Activated CD8-positive, alpha-beta memory T cell treated with anti-CD3 and anti-CD28 coated beads, Interleukin-2, amount 50 U/mL, for 1 hour (primary cell): ENCODE results near the gene LUZP1.

Experiments used
- DNase-seq: peaks from one replicate; pipeline ENCODE4 v3.0.0-alpha.2; 2020; ENCODE audit errors: extremely low read depth

LUZP1 gene

DNA sequence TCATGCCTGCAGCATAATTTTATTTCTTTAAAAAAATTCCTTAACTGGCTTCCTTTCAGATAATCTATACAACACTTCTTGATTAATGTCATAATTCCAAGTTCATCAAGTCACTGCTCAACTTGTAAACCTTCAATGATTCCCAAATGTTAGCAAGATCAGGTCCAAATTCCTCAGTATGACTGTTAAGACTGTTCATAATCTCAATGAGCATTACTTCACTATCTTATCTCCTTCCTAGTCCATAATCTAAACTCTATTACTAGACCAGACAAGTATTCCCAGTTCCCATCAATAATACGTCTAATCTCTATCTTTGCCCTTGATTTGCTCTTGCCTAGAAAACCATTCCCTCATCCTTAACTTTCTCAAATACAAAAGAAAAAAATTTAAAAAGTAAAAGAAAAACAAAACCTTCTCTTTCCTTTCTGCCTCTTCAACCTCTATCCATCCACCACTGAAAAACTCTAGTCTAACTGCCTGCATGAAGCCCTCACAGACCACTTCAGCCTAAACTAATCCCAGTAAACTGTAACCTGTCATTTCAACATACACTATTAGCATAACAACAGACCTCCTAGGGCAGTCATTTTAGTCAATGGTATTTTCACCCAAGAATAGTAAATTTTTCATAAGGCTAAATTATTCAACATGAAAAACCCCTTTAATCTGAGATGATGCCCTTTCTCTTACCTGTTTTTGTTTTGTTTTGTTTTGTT is 15.5 kb downstream of the LUZP1 start:
- no peak for DNase-seq

DNA sequence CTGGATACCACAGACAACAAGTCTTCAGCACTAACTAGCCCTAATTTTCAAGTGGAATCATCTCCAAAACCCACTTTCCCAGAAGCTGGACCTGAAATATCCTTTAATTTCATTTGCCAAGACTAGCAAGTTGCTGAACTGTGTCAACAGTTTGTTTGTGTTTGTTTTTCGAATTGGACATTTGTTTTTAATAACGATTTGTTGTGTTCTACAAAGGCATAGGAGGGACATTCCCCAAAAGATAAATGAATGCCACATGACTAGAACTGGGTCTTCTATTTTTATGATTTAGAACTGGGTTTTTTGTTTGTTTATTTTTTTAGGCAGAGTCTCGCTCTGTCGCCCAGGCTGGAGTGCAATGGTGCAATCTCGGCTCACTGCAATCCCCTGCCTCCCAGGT is 17.9 kb downstream of the LUZP1 start:
- DNase-seq: no peak

DNA sequence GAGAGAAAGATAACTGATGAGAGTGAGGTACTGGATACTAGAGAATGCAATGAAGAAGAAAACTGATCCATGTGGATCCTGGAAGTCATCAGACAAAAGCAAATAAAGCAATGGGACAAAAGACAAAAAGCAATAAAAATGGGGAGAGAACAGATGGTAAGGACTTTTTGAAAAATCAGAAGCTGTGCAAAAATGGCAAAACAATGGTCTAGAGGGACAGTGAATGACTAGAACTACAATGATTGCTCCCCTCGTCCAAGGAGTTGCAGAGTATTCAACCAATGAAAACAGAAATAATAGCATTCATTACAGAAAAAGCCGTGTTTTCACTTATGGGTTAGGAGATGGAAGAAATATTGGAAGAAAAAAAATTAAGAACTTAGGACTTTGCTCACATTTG is 18.5 kb downstream of the LUZP1 start:
- no peak for DNase-seq

DNA sequence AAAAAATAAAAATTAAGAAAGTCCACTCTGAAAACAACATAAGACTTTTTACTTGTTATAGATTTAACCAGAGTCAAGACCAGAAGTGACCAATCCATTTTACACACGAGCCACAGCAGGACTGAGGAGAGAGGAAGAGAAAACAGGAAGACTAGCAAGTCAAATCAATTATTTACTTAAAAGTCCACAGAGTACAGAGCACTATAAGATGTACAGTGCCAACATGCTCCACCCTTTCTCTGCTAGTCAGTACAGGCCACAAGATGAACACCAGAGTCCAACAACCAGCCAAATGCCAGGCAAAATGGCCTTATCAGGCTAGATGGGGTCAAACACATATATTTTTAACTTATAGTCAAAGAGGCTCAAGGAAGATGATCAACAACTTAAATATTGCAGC is 19.5 kb downstream of the LUZP1 start:
- DNase-seq: no peak

DNA sequence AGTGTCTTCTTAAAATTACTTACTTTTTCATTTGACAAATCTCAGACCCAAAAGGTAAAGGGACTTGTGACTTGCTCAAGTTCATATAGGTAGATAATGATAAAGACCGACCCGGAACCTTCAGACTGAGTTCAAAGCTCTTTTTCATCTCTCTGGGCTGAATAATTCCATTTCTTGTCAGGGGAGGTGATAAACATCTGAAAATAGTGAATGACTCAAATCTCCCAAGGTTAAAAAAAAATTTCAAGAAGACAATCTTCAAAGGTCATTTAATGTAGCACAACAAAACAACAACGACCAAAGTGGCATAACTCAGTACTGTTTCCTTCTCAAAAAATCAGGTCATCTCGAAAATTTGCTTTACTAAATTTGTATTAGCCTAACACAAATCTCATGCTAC is 20.6 kb downstream of the LUZP1 start:
- no peak for DNase-seq

DNA sequence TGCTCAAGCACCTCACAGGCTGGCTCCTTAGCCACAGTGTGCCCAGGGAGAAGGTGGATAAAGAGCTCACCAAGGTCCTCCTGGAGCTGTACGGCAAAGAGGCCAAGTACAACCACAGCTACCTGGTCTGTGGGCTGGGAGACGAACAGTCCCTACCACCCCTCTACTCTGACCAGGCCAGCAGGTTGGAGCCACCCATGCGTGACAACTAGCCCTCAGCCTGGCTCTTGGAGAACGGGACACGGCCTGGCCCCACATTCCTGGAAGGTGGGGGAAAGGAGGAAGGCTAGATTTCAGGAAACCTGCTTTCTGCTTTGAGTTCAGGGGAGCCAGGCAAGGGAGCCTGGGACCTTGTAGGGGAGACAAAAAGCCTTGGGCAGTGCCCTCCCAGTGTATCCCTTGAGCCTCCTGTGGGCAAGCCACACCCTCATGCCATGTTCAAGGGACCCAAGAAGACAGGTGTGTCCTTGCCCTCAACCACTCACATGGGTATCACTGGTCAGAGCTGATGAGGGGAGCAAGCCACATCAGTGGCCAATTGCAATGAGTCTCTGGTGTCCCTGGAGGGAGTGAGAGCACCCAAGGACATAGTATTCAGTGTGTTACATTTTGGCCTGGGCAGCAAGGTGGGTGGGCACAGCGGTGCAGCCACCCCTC is 27.6 kb downstream of the LUZP1 start:
- DNase-seq: no peak

DNA sequence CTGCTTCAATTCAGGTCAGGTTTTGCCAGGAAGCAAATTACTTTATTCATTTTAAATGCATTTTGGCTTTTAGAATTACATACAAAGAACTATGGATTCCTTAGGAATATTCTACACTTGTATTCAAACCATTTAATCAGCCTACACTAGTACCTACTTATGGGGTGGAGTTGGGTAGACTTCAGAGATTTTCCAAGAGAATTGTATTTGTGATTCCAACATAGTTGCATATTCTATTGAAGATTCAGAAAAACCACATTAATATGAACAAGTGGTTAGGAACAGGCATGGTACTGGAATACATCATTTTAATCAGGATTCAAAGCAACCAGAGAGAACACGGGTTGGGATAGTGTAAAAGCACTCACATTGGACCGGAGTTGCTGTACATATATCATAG is 33.4 kb downstream of the LUZP1 start:
- no peak for DNase-seq

DNA sequence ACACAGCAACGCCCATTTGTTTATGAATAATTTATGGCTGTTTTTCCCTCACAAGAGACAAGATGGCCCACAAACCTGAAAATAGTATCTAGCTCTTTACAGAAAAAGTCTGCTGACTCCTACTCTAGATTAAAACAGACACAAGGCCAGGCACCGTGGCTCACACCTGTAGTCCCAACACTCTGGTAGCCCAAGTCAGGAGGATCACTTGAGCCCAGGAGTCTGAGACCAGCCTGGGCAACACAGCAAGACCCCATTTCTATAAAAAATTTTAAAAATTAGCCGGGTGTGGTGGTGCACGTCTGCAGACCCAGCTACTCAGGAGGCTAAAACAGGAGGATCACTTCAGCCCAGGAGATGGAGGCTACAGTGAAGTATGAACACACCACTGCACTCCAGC is 34.6 kb downstream of the LUZP1 start:
- DNase-seq: no peak

DNA sequence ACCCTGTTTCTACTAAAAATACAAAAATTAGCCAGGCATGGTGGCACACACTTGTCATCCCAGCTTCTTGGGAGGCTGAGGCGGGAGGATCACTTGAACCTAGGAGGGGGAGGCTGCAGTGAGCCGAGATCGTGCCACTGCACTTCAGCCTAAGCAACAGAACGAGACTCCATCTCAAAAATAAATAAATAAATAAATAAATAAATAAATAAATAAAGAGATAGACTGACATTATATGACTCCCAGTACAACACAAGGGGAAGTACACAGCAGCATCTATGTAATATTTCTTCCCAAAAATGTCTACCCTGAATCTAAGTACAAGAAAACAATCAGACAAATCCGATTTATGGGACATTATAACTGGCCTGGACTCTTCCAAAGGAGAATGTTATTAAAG is 35.1 kb downstream of the LUZP1 start:
- no peak for DNase-seq

DNA sequence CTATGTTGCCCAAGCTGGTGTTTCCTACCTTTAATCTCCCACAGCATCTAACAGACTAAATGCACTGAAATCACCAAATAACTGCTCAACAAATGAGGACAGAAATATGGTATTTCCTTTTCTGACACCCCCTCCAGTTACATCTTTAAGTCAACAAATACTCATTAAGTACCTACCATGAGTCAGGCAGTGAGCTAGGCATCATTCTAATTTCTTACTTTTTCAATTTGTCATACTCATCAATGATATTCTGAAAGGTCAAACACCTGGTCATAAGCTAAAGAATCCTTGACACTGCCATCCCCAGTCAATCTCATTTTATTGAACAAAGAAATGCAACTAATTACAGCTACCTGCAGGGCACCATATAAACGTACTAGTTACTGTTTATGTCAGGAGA is 36.6 kb downstream of the LUZP1 start:
- no peak for DNase-seq

DNA sequence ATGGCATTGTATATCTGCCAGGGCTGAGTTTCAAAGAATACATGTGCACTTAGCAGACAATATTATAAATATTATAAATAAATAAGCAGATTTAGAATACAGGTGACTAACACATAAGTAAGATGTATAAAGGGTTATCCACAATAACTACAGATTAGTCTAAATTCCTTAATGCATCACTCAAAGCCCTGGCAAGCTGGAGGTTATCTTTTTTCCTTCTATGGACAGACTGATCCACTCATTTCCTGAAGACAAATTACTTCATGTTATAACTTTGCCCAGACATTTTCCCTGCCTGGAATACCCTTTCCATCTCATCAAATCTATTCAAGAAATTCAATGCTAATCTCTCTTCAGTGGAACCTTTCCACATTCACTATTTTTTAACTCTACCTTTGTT is 38.8 kb downstream of the LUZP1 start:
- no peak for DNase-seq

DNA sequence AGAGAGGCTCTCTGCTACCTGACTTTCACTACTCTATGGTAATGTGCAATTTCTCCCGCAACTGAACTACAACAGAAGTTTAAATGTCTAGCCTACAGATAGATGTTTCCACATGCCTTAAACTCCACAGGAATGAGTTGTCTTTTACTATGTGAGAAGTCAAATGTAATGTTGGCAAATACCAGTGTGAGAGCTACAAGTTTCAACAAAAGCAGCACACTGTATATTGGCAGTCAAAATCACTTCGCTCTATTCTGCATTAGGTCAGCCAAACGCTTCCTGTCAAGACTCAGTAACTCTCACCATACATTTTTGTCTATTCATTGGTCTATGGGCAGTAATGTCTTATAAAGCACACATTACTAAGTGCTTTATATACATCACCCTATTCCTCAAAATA is 41.9 kb downstream of the LUZP1 start:
- DNase-seq: no peak

DNA sequence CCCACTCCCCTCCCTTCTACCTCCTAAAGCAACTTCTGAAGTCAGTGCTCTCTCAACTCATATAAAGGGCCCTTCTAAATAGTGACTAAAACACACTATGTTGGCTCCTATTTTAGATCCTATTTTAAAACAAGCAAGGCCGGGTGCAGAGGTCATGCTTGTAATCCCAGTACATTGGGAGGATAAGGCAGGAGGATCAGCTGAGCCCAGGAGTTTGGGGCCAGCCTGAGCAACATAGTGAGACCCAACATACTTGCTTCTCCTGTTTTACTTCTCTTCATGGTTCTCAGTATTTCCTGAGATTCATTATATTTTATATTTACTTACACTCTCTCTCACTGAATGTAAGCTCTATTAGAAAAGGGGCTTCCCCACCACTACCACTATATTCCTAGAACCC is 42.5 kb downstream of the LUZP1 start:
- DNase-seq: no peak

DNA sequence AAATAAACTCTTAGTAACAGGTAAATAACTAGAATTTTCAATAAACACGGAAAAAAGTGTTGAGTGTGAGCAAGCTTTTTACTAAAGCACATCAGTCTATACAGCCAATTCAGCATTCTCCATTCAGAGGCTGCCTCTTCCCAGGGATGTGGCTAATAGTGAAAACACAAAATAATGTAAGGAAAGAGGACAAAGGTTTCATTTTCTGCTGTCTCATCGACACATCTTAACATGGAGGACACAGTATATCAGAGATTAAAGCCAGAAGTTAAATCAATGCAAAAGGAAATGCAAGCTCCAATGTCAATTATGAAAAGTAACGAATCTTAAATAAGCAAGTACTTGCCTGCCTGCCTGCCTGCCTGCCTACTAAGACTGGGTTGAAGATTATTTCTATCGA is 43.2 kb downstream of the LUZP1 start:
- no peak for DNase-seq

DNA sequence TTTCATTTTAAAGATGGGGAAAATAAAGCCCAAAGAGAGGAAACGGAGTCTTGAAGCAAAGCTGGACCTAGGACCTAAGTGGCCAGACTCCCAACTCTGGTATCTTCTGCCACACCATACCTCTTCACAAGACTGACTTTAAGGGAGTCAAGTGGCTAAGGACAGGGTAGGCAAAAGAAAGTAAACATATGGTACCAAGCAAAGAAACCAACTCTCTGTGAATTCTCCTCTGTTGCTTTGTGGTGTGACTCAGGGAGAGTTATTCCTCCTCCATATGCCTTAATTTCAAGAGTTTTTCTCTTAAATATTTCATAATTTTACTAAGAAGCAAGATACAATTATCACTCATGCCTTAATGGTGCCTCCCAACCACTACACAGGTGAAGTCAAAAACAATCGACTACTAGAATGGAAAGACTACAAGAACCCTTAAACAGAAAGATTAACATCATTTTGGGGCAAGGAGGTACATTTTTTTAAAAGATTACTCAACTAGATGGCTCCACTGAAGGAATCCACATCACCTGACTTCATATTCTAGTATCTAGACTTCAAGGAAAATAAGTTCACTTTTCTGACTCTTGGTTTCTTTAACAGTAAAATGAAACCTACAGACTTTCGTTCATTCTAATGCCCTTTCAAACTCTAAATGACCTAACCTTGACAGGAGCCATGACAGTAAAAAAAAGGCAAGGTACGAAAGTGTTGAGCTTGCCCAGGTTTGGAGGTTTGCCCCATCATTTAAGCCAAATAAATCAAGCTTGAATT is 44.2 kb downstream of the LUZP1 start:
- no peak for DNase-seq

DNA sequence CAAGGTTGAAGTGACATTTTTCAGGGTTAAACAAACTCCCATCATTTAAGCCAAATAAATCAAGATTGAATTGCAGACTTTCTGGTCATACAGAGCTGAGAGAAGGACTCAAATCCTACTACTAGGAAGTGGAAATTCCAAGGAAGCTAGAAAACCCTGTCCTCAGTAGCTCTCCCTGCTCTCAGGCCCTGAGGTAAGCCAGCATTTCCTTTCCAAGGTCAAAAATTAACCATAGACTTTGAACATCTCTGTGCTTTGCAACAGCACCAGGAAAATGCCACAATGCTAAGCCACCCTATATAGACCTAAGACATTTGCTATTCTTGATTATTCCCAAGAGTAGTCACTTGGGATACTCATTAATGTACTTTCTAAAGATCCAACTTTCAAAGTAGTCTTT is 45.1 kb downstream of the LUZP1 start:
- DNase-seq: no peak

DNA sequence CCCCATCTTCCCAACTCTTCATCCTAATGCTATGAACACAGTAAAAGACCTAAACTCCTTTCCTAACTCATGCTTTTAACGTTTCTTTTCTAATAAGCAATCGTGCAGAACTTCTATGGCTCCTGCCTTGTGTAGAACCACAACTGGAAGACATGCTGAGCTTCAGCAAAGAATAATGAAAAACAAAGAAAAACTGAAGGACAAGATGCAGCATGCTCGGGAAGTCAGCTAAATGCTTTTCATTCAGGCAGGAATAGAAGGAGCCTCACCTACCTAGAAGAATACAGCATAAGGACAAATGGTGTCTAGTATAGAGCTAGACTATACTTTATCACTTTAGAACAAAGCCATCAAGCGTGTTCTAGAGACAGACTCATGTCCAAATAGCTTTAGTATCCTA is 45.9 kb downstream of the LUZP1 start:
- no peak for DNase-seq

DNA sequence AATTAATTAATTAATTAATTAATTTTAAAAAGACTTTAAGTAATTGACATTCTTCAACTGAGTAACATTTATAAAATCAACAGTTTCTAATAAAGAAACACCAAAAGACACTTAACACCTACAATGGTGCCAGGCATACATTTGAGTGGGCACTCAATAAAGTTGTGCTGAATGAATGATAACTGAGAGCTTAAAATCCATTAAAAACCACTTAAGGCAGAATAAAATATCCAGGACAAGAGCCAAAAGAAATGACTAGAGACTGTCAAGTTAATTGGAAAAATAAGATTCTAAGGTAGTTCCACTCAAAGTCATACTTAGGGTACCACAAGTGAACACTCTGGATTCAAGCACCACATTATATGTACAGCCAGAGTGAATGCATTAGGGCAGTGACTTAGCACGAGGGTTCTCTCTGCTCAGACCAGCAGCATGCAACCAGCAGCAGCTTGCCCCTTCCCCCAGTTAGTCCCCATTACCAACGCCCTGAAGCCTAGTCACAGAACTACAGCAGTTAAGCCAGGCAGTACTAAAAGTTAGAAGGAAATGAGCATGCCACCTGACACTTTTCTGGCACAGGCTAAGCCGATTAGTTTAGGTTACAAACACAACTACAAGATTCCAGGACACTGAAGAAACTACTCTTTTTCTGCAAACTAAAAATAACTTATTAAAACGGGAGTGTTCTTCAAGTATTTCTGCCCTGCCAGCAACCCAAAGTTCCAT is 46.5 kb downstream of the LUZP1 start:
- DNase-seq: no peak

DNA sequence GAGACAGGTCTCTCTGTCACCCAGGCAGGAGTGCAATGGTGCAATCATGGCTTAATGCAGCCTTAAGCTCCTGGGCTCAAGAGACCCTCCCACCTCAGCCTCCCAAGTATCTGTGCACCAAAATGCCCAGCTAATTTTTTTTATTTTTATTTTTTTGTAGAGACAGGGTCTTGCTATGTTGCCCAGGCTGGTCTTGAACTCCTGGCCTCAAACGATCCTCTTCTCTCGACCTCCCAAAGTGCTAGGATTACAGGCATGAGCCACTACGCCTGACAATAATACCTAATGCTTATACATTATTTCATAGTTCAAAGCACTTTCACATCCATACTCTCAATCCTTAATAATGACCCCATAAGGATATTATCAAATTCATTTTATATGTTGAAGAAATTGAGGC is 48.3 kb downstream of the LUZP1 start:
- DNase-seq: no peak

DNA sequence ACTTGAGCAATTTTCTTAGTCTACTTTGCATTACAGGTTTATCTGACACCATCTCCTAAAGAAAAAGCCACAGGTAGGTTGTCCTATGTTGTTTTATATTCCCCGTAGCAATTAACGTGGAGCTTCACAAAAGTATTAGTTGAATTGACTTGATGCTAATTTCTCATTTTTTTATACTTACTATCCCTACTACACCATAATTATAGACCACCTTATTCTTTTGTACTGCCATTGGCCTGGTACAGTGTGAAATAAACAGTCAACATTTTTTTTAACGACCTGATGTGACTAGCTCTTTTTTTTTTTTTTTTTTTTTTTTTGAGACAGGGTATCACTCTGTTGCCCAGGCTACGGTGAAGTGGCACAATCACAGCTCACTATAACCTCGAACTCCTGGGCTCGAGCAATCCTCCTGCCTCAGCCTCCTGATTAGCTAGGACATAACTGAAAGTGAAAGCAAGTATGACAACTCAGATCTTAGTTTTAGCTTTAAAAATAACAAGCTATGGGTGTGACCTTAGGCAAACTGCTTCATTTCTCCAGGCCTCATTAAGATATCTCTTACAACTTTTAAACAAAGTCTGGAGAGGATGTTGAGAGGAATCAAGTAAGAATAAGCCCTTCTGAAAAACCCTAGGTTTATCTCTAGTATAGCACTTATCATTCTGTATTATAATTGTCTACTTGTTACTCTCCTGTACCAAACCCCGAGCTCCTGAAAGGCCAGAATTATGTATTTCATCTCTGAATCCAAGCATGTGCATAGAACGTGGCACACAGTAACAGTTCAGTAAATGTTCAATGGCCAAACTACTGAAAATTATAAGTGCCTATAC is 49.5 kb downstream of the LUZP1 start:
- DNase-seq: no peak

DNA sequence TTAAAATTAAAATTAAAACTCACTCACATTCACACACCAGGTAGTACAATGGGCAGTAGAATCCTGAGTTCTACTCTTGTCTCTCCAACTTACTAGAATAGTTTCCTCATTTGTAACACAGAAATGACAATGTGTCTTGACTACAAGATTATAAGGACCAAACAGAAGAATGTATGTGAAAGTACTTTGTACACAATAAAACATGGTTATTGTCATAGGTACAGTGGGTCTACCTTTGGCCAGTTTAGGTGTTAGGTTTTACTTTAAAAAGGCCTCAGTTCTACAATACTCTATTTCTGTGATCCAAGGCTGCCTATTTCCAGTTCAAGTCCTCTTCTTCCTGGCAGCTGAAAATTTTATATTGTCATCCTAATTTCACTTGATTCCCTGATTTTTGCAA is 50.2 kb downstream of the LUZP1 start:
- no peak for DNase-seq
